ENCODE results near the gene CYP51A1. TPM values are rescaled to one million over a fixed set of nuclear protein-coding genes. Genes with fewer than 3 reads are reported as not detected.

Gene CYP51A1
- total and polyA plus RNA-seq, 2 of the 13 experiments (the other 11 are each of a cell fraction or from before 2014, with no cell fraction given): 15.4 to 260 TPM

- TF ChIP-seq ARNTL (CRISPR knock-in tag; IDR thresholded peaks at IDR 0.05) (no peak), ZBTB37 (CRISPR knock-in tag; IDR thresholded peaks at IDR 0.05) (no peak), KDM6A (CRISPR knock-in tag; IDR thresholded peaks at IDR 0.05; ENCODE audit: low read depth) (no peak), STAT5B (CRISPR knock-in tag; IDR thresholded peaks at IDR 0.05) (no peak), DNMT1 (CRISPR knock-in tag; IDR thresholded peaks at IDR 0.05) (peak; percentile 41; the same call in 1 of the 2 replicates), HOXD1 (CRISPR knock-in tag; IDR thresholded peaks at IDR 0.05) (no peak), ZNF234 (CRISPR knock-in tag; conservative IDR thresholded peaks at IDR 0.05) (no peak), HINFP (CRISPR knock-in tag; IDR thresholded peaks at IDR 0.05; ENCODE audit: low read depth) (0 out of 2 replicates have a peak, but pooled peaks have one; percentile 29), ZNF724P (CRISPR knock-in tag; IDR thresholded peaks at IDR 0.05; ENCODE audit: borderline replicate concordance) (no peak), ZNF264 (CRISPR knock-in tag; IDR thresholded peaks at IDR 0.05) (peak; percentile 68), HHEX (CRISPR knock-in tag; IDR thresholded peaks at IDR 0.05) (no peak), FOSL1 (CRISPR knock-in tag; IDR thresholded peaks at IDR 0.05; ENCODE audit: borderline replicate concordance) (no peak), HNRNPH1 (optimal IDR thresholded peaks at IDR 0.05; ENCODE audit: low read depth, low read length) (no peak)
- TF ChIP-seq, protein P1, sequence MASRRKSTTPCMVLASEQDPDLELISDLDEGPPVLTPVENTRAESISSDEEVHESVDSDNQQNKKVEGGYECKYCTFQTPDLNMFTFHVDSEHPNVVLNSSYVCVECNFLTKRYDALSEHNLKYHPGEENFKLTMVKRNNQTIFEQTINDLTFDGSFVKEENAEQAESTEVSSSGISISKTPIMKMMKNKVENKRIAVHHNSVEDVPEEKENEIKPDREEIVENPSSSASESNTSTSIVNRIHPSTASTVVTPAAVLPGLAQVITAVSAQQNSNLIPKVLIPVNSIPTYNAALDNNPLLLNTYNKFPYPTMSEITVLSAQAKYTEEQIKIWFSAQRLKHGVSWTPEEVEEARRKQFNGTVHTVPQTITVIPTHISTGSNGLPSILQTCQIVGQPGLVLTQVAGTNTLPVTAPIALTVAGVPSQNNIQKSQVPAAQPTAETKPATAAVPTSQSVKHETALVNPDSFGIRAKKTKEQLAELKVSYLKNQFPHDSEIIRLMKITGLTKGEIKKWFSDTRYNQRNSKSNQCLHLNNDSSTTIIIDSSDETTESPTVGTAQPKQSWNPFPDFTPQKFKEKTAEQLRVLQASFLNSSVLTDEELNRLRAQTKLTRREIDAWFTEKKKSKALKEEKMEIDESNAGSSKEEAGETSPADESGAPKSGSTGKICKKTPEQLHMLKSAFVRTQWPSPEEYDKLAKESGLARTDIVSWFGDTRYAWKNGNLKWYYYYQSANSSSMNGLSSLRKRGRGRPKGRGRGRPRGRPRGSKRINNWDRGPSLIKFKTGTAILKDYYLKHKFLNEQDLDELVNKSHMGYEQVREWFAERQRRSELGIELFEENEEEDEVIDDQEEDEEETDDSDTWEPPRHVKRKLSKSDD (CRISPR knock-in tag; IDR thresholded peaks at IDR 0.05; ENCODE audit: low read depth): no peak
- TF ChIP-seq, protein P2, sequence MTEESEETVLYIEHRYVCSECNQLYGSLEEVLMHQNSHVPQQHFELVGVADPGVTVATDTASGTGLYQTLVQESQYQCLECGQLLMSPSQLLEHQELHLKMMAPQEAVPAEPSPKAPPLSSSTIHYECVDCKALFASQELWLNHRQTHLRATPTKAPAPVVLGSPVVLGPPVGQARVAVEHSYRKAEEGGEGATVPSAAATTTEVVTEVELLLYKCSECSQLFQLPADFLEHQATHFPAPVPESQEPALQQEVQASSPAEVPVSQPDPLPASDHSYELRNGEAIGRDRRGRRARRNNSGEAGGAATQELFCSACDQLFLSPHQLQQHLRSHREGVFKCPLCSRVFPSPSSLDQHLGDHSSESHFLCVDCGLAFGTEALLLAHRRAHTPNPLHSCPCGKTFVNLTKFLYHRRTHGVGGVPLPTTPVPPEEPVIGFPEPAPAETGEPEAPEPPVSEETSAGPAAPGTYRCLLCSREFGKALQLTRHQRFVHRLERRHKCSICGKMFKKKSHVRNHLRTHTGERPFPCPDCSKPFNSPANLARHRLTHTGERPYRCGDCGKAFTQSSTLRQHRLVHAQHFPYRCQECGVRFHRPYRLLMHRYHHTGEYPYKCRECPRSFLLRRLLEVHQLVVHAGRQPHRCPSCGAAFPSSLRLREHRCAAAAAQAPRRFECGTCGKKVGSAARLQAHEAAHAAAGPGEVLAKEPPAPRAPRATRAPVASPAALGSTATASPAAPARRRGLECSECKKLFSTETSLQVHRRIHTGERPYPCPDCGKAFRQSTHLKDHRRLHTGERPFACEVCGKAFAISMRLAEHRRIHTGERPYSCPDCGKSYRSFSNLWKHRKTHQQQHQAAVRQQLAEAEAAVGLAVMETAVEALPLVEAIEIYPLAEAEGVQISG (CRISPR knock-in tag; IDR thresholded peaks at IDR 0.05): peak; percentile 83
- TF ChIP-seq, protein P3, sequence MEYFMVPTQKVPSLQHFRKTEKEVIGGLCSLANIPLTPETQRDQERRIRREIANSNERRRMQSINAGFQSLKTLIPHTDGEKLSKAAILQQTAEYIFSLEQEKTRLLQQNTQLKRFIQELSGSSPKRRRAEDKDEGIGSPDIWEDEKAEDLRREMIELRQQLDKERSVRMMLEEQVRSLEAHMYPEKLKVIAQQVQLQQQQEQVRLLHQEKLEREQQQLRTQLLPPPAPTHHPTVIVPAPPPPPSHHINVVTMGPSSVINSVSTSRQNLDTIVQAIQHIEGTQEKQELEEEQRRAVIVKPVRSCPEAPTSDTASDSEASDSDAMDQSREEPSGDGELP (IDR thresholded peaks at IDR 0.05; ENCODE audit: borderline replicate concordance, low read depth): peak; percentile 54; the same call in 1 of the 2 replicates
- TF ChIP-seq, protein P4, sequence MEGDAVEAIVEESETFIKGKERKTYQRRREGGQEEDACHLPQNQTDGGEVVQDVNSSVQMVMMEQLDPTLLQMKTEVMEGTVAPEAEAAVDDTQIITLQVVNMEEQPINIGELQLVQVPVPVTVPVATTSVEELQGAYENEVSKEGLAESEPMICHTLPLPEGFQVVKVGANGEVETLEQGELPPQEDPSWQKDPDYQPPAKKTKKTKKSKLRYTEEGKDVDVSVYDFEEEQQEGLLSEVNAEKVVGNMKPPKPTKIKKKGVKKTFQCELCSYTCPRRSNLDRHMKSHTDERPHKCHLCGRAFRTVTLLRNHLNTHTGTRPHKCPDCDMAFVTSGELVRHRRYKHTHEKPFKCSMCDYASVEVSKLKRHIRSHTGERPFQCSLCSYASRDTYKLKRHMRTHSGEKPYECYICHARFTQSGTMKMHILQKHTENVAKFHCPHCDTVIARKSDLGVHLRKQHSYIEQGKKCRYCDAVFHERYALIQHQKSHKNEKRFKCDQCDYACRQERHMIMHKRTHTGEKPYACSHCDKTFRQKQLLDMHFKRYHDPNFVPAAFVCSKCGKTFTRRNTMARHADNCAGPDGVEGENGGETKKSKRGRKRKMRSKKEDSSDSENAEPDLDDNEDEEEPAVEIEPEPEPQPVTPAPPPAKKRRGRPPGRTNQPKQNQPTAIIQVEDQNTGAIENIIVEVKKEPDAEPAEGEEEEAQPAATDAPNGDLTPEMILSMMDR (CRISPR knock-in tag; IDR thresholded peaks at IDR 0.05): peak; percentile 98
Observed at GRCh38 chr7:92178928-92179924, 44.9 kb upstream of the CYP51A1 start, which contains the start of gene LRRD1 (continued).

Measured in HepG2 (cell line).